NAMALWA (cell line): ENCODE results near the gene MXRA7.
"Not testable (repeated sequence)": the region's sequence is repeated elsewhere in the genome, so short reads cannot be mapped to it uniquely, and the experiment has no call there.

ENCODE experiments used
- DNase-seq: peaks from one replicate; pipeline ENCODE4 v3.0.0-alpha.2; 2015; ENCODE audit warnings: low spot score

The MXRA7 gene

GRCh38 chr17:76710863-76711611 is at the start of gene MXRA7:
TSS of gene MXRA7 (minus strand) at chr17:76710965. CDS start at chr17:76710946, 19 bp downstream.
- DNase-seq = peak; percentile 43

- no peak for DNase-seq
Measured at GRCh38 chr17:76758570-76758969, 47.8 kb upstream of the MXRA7 start.

GRCh38 chr17:76757256-76757655 is 46.5 kb upstream of the MXRA7 start:
- DNase-seq = no peak

- no peak for DNase-seq
Measured at GRCh38 chr17:76755285-76755684, 44.5 kb upstream of the MXRA7 start.

- no peak for DNase-seq
Measured at GRCh38 chr17:76753061-76753961, 42.5 kb upstream of the MXRA7 start.

- DNase-seq = no peak
Measured at GRCh38 chr17:76752006-76752405, 41.2 kb upstream of the MXRA7 start.

GRCh38 chr17:76751416-76751993 is 40.7 kb upstream of the MXRA7 start:
- DNase-seq = no peak

GRCh38 chr17:76748657-76749056 is 37.9 kb upstream of the MXRA7 start:
- DNase-seq = no peak

GRCh38 chr17:76747716-76748363 is 37.1 kb upstream of the MXRA7 start:
- DNase-seq = no peak

GRCh38 chr17:76745785-76746184 is 35.0 kb upstream of the MXRA7 start:
- DNase-seq = not testable (repeated sequence)

- DNase-seq = no peak
Measured at GRCh38 chr17:76744747-76745146, 34.0 kb upstream of the MXRA7 start.

GRCh38 chr17:76742958-76743357 is 32.2 kb upstream of the MXRA7 start:
- no peak for DNase-seq

- DNase-seq = no peak
Measured at GRCh38 chr17:76740329-76741118, 29.8 kb upstream of the MXRA7 start.

- DNase-seq = not testable (repeated sequence)
Measured at GRCh38 chr17:76739568-76740115, 28.9 kb upstream of the MXRA7 start.

GRCh38 chr17:76738468-76738850 is 27.7 kb upstream of the MXRA7 start:
- DNase-seq = peak; percentile 42

- DNase-seq = peak; percentile 95
Measured at GRCh38 chr17:76737676-76738467, 27.1 kb upstream of the MXRA7 start, which contains the start of gene MFSD11. TSS of gene MFSD11 (plus strand) at chr17:76738119. CDS start at chr17:76738353, 234 bp downstream.

GRCh38 chr17:76737082-76737675 is 26.4 kb upstream of the MXRA7 start, which contains the start of gene SRSF2:
TSS of gene SRSF2 (minus strand) at chr17:76737331. CDS start at chr17:76737160, 171 bp downstream.
- DNase-seq = peak; percentile 99

GRCh38 chr17:76736349-76737081 is 25.8 kb upstream of the MXRA7 start:
- DNase-seq = no peak
